ENCODE data around the gene ARL16. TPM values are rescaled to one million over a fixed set of nuclear protein-coding genes. Genes with fewer than 3 reads are reported as not detected.

ARL16 gene
- total RNA-seq, 3 donors from 2014 or later = 34.9 to 44.2 (median 37.5) TPM

DNA sequence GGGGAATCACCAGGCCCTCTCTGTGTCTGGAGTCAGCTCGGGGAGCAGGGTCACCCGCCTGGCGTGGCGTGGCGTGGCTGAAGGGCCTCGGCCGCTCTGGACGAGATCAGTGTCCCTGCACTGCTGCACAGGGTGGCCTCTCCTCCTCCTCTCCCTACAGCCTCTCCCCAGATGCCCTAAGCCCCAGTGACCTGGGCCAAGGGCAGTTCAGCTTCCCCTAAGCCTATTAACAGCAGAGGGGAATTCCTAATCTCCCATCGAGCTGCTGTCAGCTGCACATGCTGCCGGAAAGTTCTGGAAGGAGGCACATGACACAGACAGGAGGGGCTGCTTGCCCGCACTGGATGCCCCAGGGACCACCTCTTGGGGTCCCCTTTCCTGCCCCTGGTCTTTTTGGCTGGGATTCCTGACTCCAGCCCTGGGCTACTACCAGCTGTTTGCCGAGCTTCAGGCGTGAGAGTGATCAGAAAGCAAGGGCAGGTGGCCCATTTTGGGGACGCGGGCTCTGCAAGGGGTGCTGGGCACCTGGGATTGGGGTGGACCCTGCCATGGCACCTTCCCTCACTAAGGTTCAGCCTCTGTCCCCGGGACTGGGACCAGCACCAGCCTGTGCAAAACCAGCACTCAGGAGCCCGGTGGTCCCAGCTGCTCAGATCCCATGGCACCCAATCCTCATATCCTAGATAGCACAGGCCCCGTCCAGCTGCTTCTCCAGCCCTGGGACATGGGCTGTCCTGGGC, 28.0 kb downstream of the ARL16 start:
- Histone ChIP-seq H3K36me3 (no peaks in the 10 kb centered on the region), H3K27me3 (peaks cover 0 to 30% of the 10 kb centered on the region in 2 donors), H3K4me1 (no peaks in the 10 kb centered on the region), H3K27ac (no peak overlapping the region), H3K4me3 (no peak overlapping the region), H3K9me3 (no peaks in the 10 kb centered on the region)
- intact Hi-C loops (cut with DNase I; ENCODE audit: low total_unique reads) = no loop called here
- TF ChIP-seq, protein P1, sequence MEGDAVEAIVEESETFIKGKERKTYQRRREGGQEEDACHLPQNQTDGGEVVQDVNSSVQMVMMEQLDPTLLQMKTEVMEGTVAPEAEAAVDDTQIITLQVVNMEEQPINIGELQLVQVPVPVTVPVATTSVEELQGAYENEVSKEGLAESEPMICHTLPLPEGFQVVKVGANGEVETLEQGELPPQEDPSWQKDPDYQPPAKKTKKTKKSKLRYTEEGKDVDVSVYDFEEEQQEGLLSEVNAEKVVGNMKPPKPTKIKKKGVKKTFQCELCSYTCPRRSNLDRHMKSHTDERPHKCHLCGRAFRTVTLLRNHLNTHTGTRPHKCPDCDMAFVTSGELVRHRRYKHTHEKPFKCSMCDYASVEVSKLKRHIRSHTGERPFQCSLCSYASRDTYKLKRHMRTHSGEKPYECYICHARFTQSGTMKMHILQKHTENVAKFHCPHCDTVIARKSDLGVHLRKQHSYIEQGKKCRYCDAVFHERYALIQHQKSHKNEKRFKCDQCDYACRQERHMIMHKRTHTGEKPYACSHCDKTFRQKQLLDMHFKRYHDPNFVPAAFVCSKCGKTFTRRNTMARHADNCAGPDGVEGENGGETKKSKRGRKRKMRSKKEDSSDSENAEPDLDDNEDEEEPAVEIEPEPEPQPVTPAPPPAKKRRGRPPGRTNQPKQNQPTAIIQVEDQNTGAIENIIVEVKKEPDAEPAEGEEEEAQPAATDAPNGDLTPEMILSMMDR (IDR thresholded peaks at IDR 0.05) = no peak
- TF ChIP-seq POLR2A (IDR thresholded peaks at IDR 0.05) (no peak), POLR2AphosphoS5 (IDR thresholded peaks at IDR 0.05) (no peak)
- no peak for DNase-seq (ENCODE audit: low spot score in 2 of 2)

- no peaks in the 10 kb centered on the region for H3K4me1 ChIP-seq
- H3K36me3 ChIP-seq = no peaks in the 10 kb centered on the region
- peaks cover 0 to 6% of the 10 kb centered on the region in 2 donors for H3K9me3 ChIP-seq
- H3K4me3 ChIP-seq = no peak overlapping the region
- H3K27ac ChIP-seq = no peak overlapping the region
- TF ChIP-seq, protein P1 (IDR thresholded peaks at IDR 0.05) = no peak
- TF ChIP-seq POLR2A (IDR thresholded peaks at IDR 0.05) (no peak), POLR2AphosphoS5 (IDR thresholded peaks at IDR 0.05) (no peak)
- intact Hi-C loops (cut with DNase I; ENCODE audit: low total_unique reads) = no loop called here
- peaks cover 3 to 51% of the 10 kb centered on the region in 2 donors for H3K27me3 ChIP-seq
- DNase-seq (ENCODE audit: low spot score in 2 of 2) = no peak
Observed at GRCh38 chr17:81652906-81653771, 30.5 kb downstream of the ARL16 start.

DNA sequence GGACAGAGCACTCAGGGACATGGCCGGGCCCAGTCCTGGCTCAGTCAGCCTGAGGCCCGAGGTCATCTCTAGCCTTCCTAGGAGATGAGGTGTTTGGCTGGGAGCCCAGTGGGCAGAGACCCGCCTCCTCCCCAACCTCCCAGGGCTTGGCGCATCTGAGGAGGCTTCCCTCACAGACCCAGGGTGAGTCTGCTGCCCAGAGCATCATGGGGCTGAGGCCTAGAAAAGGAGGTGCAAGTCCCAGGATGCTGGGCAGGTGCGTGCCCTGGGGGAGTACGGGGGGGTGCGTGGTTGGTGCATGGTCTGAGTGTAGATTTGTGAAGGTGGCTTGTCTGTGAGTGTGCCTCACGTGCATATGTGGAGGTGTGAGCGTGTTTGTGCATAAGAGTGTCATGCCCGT, 31.9 kb downstream of the ARL16 start:
- DNase-seq (ENCODE audit: low spot score in 2 of 2) = no peak
- intact Hi-C loops (cut with DNase I; ENCODE audit: low total_unique reads) = no loop called here
- H3K4me1 ChIP-seq = no peaks in the 10 kb centered on the region
- H3K27ac ChIP-seq = no peak overlapping the region
- no peaks in the 10 kb centered on the region for H3K36me3 ChIP-seq
- peaks cover 3 to 58% of the 10 kb centered on the region in 2 donors for H3K27me3 ChIP-seq
- TF ChIP-seq POLR2AphosphoS5 (IDR thresholded peaks at IDR 0.05) (no peak), POLR2A (IDR thresholded peaks at IDR 0.05) (no peak)
- TF ChIP-seq, protein P1 (IDR thresholded peaks at IDR 0.05) = no peak
- H3K4me3 ChIP-seq = no peak overlapping the region
- peaks cover 0 to 6% of the 10 kb centered on the region in 2 donors for H3K9me3 ChIP-seq

DNA sequence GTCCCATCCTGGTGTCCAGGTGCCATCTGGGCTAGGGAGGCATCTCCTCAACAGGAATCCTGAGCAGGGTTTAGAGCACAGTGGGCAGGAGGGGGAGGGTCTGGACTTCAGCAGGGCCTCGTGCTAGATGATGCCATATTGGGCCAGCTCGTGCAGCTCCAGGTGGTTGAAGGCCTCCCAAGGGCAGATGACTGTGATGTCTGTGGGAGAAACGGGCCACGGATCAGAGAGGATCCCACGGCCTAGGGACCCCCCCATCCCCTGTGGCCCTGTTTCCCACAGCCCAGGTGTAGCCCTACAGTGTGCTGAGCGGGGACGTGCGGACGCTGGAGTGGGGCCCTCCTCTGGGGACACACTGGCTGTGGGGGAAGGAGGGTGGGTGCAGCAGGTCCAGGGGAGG, 32.6 kb downstream of the ARL16 start:
- Histone ChIP-seq H3K4me3 (no peak overlapping the region), H3K4me1 (no peaks in the 10 kb centered on the region), H3K9me3 (peaks cover 0 to 6% of the 10 kb centered on the region in 2 donors), H3K36me3 (no peaks in the 10 kb centered on the region), H3K27ac (no peak overlapping the region), H3K27me3 (peaks cover 3 to 58% of the 10 kb centered on the region in 2 donors)
- TF ChIP-seq POLR2A (IDR thresholded peaks at IDR 0.05) = no peak
- TF ChIP-seq, protein P1 (IDR thresholded peaks at IDR 0.05) = no peak
- no peak for TF ChIP-seq POLR2AphosphoS5 (IDR thresholded peaks at IDR 0.05)
- no peak for DNase-seq (ENCODE audit: low spot score in 2 of 2)
- intact Hi-C loops (cut with DNase I; ENCODE audit: low total_unique reads) = no loop called here

GRCh38 chr17:81648707-81649085, 34.9 kb downstream of the ARL16 start:
- DNase-seq (ENCODE audit: low spot score in 2 of 2) = no peak
- no peak overlapping the region for H3K27ac ChIP-seq
- H3K4me3 ChIP-seq = no peak overlapping the region
- peaks cover 3 to 53% of the 10 kb centered on the region in 2 donors for H3K27me3 ChIP-seq
- no peaks in the 10 kb centered on the region for H3K4me1 ChIP-seq
- intact Hi-C loops (cut with DNase I; ENCODE audit: low total_unique reads) = no loop called here
- peaks cover 0 to 6% of the 10 kb centered on the region in 2 donors for H3K9me3 ChIP-seq
- TF ChIP-seq POLR2AphosphoS5 (IDR thresholded peaks at IDR 0.05) (no peak), POLR2A (IDR thresholded peaks at IDR 0.05) (no peak)
- TF ChIP-seq, protein P1 (IDR thresholded peaks at IDR 0.05) = no peak
- no peaks in the 10 kb centered on the region for H3K36me3 ChIP-seq
